Jurkat, Clone E6-1 (cell line): ENCODE data around the gene LAMA1.
A peak's percentile ranks its signal among the peaks of the same experiment; 100 is the strongest.

Experiments used
- DNase-seq: peaks from one replicate; pipeline ENCODE4 v3.0.0-alpha.2; 2011; ENCODE audit warnings: low read depth, low spot score
- H3K4me3 ChIP-seq: 2 replicates; pipeline ENCODE4 v1.5.1; 2011; ENCODE audit warnings: mild to moderate bottlenecking, low read length, control low read depth, moderate library complexity

The LAMA1 gene

DNA sequence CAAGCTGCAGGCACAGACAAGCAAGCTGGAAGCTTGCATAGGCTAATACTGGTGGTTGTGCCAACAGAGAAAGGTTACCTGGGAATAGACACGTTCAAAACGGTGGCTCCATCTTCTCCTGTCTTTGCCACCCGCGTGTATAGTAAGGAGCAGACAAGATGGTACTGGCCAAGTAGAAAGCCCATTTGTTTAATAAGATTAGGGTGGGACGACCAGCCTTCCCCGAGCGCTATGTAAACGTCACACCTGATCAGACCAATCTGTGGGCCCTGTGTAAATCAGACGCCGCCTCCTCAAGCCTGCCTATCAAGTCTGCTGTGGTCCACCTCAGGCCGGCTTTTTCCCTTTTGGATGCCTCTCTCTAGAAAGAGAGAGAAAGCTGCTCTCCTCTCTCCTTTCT lies 189.2 kb downstream of the LAMA1 start:
- no peak overlapping the region for H3K4me3 ChIP-seq
- no peak for DNase-seq

DNA sequence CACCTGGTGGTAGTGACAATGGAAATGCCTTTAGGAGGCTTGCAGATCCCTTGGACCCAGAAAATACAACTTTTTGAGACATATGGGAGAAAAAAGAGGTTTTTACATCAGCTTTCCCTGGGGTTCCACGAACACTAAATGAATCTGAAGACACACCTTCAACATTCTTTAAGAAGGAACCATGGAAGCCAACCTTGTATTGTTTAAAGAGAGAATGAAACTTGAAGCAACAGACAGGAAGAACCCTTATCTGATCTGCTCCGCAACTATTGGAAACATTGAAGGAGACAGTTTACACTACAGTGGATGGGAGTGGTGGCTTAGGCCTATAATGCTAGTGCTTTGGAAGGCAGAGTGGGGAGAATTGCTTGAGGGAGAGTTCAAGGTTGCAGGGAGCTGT lies 190.4 kb downstream of the LAMA1 start:
- DNase-seq: no peak
- H3K4me3 ChIP-seq: no peak overlapping the region

GRCh38 chr18:6923220-6923619 lies 194.4 kb downstream of the LAMA1 start:
- DNase-seq: no peak
- H3K4me3 ChIP-seq: no peak overlapping the region

- no peak for DNase-seq
- no peak overlapping the region for H3K4me3 ChIP-seq
Observed at GRCh38 chr18:6921571-6921970, 196.0 kb downstream of the LAMA1 start.

- H3K4me3 ChIP-seq: no peak overlapping the region
- peak; percentile 60 for DNase-seq
Observed at GRCh38 chr18:6920099-6920955, 197.3 kb downstream of the LAMA1 start.

GRCh38 chr18:6917072-6917471 lies 200.5 kb downstream of the LAMA1 start:
- DNase-seq: no peak
- no peak overlapping the region for H3K4me3 ChIP-seq

DNA sequence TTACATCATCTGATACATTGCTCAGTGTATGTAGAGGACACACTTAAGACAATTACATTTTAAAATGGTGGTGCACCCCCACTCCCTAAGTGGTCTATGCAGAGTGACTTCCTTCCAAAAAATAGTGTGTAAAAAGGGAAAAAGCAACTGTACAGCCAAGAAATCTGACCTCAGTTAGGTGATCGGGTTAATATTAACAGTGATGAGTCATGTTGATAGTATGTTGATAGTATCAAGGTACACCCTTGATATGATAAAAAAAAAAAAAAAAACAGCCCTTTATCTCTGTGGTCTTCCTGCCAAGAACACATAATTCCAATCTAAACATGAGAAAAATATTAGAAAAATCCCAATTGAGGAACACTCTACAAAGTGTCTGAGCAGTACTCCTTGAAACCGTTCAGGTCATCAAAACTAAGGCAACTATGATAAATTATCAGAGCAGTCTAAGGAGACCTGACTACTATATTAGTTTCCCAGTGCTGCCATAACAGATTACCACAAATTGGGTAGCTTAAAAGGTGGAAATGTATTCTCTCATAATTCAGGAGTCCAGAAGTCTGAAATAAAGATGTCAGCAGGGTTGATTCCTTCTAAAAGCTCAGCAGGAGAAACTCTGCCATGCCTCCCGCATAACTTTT lies 216.2 kb downstream of the LAMA1 start:
- no peak for DNase-seq
- H3K4me3 ChIP-seq: no peak overlapping the region

GRCh38 chr18:6891788-6892187 lies 225.8 kb downstream of the LAMA1 start:
- no peak for DNase-seq
- no peak overlapping the region for H3K4me3 ChIP-seq
